HL-60 (cell line): ENCODE results near the gene JDP2.

Source experiments
- CTCF ChIP-seq: IDR thresholded peaks from one replicate; pipeline ENCODE4 v1.5.1; 2011; ENCODE audit warnings: low read length, control low read depth, inconsistent platforms; ENCODE audit not compliant: insufficient read depth
- POLR2AphosphoS5 ChIP-seq: IDR thresholded peaks from 2 replicates; pipeline ENCODE4 v1.6.1; 2012; ENCODE audit warnings: low read depth
- SPI1 ChIP-seq: IDR thresholded peaks from 2 replicates; pipeline ENCODE4 v1.6.1; 2012; ENCODE audit warnings: low read depth, mild to moderate bottlenecking, borderline replicate concordance
- TF ChIP-seq, protein P1 (sequence below): IDR thresholded peaks from 2 replicates; pipeline ENCODE4 v1.6.1; 2012; ENCODE audit warnings: low read depth; ENCODE audit not compliant: insufficient replicate concordance

- TF ChIP-seq CTCF: no peak
- TF ChIP-seq SPI1: no peak
- no peak for TF ChIP-seq POLR2AphosphoS5
- TF ChIP-seq, protein P1, sequence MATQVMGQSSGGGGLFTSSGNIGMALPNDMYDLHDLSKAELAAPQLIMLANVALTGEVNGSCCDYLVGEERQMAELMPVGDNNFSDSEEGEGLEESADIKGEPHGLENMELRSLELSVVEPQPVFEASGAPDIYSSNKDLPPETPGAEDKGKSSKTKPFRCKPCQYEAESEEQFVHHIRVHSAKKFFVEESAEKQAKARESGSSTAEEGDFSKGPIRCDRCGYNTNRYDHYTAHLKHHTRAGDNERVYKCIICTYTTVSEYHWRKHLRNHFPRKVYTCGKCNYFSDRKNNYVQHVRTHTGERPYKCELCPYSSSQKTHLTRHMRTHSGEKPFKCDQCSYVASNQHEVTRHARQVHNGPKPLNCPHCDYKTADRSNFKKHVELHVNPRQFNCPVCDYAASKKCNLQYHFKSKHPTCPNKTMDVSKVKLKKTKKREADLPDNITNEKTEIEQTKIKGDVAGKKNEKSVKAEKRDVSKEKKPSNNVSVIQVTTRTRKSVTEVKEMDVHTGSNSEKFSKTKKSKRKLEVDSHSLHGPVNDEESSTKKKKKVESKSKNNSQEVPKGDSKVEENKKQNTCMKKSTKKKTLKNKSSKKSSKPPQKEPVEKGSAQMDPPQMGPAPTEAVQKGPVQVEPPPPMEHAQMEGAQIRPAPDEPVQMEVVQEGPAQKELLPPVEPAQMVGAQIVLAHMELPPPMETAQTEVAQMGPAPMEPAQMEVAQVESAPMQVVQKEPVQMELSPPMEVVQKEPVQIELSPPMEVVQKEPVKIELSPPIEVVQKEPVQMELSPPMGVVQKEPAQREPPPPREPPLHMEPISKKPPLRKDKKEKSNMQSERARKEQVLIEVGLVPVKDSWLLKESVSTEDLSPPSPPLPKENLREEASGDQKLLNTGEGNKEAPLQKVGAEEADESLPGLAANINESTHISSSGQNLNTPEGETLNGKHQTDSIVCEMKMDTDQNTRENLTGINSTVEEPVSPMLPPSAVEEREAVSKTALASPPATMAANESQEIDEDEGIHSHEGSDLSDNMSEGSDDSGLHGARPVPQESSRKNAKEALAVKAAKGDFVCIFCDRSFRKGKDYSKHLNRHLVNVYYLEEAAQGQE: no peak
Observed at GRCh38 chr14:75457648-75458165, 29.9 kb downstream of the JDP2 start.
